Measurements from ENCODE around the gene FBLIM1.

Gene FBLIM1, protein sequence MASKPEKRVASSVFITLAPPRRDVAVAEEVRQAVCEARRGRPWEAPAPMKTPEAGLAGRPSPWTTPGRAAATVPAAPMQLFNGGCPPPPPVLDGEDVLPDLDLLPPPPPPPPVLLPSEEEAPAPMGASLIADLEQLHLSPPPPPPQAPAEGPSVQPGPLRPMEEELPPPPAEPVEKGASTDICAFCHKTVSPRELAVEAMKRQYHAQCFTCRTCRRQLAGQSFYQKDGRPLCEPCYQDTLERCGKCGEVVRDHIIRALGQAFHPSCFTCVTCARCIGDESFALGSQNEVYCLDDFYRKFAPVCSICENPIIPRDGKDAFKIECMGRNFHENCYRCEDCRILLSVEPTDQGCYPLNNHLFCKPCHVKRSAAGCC

DNA sequence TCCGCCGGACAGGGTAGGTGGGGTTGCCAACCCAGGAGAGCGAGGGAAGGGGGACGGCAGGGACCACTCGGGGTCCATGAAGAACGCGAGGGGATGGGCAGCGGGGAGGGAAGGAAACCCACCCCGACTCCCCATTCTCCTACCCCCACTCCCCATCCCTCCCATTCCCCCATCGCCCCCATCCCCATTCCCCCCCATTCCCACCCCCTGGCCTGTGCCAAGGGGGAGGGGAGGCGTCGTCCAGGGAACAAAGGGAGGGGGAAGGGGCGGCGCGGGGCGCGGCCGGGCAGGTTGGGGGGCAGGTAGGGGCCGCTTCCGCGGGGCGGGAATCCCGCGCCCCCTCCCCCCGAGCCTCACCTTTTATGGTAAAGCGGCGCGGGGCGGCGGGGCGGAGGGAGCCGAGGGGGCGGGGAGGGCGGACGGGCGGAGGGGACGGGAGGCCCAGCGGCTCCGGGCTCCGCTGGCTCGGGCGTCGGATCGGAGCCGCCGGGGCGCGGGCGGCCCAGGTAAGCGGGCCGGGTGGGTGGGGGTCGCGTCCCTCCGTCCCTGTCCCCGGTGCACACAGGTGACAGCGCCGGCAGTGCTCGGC is at the start of gene FBLIM1:
TSS of gene FBLIM1 (plus strand) at position 453 of the 589 bp plus-strand sequence. CDS start 6,189 bp downstream, outside the sequence.
- no peak for DNase-seq (ENCODE audit: low read depth)

DNA sequence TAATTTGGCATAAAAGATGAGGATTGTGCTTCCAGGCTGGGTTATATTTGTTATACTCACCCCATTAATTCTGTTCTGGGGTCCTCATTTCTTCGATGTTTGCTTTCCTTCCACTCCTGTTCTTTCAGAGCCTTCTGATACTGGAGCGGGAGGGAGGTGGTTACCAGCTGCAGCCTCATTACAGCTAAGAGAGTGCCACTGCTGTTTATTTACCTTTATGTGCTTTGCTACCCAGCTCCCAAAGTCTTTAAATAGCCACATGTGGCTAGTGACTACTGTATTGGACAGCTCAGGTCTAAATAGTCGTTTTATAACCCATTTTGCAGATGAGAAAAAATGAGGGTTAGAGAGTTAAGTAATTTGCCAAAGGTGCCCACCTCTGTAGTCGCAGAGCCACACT is 49.4 kb upstream of the FBLIM1 start:
- DNase-seq (ENCODE audit: low read depth), result no peak

DNA sequence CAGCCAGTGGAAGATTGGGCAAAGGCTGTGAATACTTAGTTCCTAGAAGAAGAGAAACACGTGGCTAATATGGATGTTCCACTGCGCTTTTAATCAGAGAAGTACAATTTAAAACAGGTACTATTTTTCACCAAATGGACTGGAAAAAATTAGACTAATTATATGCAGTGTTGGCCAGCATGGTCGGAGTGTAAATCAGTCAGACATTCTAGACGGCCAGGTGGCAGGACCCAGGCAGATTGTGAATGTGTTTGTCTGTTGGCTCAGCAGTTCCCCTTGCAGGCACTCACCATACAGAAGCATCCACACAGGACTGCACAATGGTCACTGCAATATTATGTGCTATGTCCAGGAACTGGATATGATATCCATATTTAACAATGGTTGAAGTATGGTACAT is 46.4 kb upstream of the FBLIM1 start:
- no peak for DNase-seq (ENCODE audit: low read depth)

DNA sequence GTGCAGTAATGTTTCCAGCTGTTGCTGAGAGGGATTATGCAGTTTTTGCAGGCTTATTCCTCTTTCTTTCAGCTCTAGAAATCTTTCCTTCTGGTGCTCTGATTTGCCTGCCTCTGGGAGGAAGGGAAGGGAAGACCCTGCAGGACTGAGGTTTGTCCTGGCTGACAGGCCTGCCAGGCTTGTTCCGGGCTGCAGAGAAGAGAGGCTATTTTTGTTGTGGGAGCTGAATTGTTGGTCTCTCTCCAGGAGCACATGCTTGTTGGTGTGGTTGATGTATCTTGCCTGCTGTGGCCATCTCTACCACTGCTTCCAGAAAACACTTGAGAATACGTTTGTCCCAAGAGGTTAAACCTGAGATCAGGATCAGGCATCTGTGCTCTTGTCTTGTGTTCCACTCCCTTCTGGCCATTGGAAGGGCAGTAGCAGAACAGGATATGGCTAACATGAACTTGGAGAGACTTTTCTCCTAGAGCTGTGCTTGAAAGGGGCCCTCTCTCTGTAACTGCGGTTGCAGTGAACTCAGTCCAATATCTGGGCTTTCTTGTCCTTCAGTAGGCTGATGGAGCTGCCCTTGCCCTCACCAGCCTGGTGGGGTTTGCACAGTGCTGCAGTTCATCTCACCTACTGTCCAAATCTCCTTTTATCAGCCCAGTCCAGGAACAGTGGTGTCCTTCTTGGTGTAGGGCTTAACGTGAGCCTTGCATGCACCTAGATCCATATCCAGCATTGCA is 44.0 kb upstream of the FBLIM1 start:
- no peak for DNase-seq (ENCODE audit: low read depth)

DNA sequence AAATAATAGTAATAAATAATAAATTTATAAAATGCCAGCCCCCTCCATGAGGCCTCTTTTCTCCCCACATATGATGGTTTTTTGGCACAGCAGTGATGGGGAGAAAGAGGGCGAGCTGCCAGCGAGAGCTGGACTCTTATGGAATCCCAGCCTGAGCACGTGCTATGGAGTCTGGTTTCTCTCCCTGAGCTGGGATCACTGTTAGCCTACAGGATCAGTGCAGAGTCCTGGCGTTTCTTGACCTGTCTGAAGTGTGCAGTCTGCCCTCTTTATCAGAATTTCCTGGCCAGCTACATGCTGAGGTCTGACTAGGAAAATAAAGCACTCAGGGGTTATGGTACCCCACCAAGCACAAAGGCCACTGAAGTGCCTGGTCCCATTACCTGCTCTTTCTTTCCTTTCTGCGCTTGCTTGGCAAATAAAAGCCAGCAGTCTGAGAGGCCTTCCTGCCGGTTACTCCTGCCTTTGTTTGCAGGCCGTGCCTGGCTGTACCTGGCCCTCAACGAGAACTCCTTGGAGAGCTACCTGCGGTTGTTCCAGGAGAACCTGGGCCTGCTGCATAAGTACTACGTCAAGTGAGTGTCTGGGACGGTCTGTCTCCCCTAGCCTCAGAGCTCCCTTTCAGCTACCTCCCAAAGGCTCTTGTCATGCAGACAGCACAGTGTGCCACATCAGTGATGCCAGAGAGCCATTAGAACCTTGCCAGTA is 41.0 kb upstream of the FBLIM1 start:
- DNase-seq (ENCODE audit: low read depth), result no peak

DNA sequence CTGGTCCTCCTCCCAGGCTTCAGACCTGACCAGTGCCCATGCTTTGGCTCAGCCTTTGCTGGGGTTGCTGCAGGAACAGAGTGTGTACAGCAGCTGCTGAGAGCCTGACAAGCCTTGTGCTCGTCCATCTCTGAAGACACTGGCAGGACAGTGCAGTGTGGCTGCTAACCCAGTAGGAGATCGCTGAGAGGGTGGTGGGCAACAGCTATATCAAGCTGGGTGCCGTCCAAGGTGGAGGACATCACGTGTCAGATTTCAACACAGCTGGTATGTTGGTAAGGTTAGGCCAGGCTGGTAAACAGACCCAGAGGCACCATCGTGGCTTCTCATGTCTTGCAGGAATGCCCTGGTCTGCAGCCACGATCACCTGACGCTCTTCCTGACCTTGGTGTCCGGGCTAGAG is 40.4 kb upstream of the FBLIM1 start:
- no peak for DNase-seq (ENCODE audit: low read depth)

DNA sequence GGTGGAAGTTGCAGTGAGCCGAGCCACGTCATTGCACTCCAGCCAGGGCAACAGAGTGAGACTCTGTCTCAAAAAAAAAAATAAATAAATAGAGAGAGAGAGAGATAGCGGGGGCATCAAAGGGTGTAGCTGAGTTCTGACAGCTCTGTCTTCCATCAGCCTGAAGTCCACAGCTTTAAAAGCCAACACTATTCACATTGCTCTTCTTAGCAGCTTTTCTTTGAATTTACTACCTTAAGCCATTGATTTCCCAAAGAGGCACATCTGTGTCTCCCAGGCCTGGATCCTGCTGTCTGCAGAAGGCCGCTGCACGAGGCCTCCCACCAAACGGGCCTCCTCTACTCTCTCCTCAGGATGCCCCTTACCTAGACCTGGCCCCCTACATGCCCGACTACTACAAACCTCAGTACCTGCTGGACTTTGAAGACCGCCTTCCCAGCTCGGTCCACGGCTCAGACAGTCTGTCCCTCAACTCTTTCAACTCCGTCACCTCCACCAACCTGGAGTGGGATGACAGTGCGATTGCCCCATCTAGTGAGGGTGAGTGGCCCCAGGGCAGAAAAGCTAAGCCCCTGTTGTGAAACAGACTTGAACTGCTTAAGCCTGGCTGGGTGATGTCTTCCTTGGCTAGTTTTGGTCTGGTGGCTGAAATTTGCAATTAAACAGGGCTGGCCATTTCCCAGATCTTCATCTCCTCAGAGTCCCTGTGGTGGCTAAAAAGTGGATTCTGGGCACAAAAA is 39.0 kb upstream of the FBLIM1 start:
- DNase-seq (ENCODE audit: low read depth), result no peak

DNA sequence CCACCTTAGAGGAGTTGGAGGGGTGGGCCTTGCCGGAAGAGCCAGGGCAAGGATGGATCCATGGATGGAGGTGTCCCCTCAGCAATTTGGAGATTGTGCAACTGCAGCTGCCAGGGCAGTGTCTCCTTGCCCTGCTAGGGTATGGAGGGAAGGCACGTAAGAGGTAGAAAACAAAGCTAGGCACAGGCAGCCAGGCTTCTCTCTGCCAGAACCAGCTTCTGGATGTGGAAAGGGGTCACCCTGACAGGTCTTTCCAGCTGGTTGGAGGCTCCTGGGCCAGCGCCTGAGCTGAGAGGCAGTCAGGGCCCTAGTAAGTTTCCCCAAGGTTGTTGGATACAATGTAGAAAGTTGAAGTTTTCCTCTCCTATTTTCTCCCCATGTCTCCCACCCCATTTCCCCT is 37.7 kb upstream of the FBLIM1 start:
- DNase-seq (ENCODE audit: low read depth), result no peak

DNA sequence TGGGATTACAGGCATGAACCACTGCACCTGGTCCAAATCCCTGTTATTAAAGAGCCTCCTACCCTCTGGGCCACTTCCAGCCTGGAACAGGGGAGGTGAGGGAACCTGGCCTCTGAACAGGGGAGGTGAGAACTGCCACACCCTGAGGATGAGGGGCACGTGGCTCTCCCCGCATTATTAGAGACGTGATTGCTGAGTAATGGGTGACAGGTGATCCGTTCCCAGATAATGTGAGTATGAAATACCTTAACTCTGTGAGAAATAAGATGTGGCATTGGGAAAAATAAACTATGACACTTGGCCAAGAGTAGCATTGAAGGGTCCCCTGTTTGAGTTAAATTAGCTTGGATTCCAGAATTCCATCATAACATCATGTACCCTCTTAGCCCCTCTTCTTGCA is 36.2 kb upstream of the FBLIM1 start:
- no peak for DNase-seq (ENCODE audit: low read depth)

DNA sequence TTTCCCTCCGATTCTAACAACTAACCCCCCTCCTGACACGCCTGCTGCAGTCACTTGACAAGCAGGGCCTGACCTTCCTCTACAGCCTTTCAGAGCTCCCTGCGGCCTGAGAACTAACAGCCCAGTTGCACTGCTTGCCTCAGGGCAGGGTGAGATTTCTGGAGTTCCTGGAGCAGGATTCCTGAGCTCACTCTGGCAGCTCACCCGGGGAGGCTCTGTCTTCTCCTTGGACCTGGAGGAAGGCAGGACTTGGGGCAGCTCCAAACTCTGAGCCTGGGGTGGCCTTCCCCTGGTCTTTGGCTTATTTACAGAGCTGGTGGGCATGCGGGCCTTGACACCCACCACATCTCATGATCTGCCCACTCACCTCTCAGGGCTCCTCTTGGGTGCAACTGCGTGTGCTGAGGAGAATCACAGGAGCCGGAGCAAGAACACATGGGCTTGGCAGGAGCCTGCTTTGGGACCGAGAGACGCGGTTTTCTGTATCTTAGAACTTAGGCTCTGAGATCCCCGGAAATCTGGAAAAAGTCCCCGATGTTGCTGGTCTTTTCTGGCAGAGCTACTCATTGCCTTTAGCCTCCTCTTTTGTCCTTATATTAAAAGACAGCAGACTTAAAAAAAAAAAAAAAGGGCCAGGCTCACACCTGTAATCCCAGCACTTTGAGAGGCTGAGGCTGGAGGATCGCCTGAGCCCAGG is 35.6 kb upstream of the FBLIM1 start:
- DNase-seq (ENCODE audit: low read depth), result no peak

DNA sequence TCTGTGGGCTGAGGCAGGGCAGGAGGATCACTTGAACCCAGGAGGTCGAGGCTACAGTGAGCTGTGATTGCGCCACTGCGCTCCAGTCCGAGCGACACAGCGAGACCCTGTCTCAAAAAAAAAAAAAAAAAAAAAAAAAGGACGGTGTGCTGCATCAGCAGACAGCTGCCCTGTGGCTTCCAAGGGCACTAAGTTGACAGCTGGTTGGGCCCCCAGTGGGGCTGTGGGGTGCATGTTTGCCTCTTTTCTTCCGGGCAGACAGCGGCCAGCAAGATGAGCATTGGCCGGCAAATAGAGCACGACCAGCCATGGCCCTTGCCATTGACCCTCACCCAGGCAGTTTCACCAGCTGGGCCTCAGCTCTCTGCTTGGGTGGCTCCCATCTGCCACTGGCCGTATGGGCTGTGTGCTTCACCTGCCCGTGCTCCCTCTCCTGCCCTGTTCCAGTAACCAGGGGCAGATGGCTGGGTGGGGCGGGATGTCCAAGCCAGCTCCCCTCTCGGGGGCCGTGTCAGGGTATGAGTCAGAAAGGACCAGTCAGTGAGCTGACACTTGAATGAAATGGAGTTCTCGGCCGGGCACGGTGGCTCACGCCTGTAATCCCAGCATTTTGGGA is 34.9 kb upstream of the FBLIM1 start:
- no peak for DNase-seq (ENCODE audit: low read depth)

DNA sequence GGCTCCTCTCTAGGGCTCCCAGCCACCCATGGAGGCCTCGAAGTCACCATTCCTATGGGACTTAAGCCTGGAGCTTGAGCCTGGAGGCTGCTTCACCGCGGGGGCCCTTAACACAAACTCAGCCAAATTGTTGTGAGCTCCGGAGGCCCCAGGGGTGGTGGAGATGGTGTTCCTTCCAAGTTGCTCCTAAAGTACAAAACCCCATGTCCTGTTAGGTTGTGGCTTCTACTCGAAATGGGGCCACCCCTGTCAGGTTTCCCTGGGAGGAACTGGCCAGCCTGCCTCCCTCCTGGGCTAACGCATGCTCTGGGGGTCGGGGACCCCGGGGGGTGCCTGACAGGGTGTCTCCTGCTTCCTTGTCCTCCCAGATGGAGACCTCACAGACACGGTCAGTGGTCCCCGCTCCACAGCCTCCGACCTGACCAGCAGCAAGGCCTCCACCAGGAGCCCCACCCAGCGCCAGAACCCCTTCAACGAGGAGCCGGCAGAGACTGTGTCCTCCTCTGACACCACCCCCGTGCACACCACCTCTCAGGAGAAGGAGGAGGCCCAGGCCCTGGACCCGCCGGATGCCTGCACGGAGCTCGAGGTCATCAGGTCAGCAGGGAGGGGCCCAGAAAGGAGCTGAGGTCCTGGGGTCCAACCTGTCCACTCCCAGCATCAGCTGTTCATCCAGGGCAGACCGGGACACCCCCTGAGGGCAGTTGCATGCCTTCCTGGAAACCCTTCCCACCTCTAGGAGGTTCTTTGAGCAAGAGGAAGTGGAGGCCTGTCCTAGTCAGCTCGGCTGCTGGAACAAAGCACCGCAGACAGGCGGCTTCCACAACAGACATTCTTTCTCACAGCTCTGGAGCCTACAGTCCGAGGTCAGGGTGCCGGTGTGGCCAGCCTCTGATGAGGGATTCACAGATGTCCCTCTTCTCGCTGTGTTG is 33.4 kb upstream of the FBLIM1 start:
- DNase-seq (ENCODE audit: low read depth), result no peak

DNA sequence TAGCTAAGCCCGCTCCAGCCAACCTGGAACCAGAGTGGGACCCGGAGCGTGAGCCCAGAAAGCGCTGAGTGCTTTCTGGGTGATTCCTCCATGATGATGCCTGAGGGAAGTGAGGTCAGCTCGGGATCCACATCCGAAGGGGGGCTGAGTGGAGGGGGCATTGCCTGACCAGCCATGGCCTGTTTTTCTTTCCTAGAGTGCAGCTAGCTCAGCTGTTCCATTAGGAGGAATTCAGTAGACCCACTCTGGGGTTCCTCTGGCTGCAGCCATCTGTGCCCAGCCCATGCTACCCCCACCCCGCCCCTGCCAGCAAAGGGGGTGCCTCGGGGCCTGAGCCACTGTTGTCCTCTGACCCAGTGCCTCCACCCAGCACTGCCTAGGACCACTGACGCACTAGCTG is 32.1 kb upstream of the FBLIM1 start:
- DNase-seq (ENCODE audit: low read depth), result no peak

DNA sequence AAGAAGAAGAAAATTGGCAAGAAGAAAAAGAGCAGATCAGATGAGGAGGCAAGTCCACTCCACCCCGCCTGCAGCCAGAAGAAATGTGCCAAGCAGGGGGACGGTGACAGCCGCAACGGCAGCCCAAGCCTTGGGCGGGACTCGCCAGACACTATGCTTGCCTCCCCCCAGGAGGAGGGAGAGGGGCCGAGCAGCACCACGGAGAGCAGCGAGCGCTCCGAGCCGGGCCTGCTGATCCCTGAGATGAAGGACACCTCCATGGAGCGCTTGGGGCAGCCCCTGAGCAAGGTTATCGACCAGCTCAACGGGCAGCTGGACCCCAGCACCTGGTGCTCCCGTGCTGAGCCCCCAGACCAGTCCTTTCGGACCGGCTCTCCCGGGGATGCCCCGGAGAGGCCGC is 31.6 kb upstream of the FBLIM1 start:
- no peak for DNase-seq (ENCODE audit: low read depth)

DNA sequence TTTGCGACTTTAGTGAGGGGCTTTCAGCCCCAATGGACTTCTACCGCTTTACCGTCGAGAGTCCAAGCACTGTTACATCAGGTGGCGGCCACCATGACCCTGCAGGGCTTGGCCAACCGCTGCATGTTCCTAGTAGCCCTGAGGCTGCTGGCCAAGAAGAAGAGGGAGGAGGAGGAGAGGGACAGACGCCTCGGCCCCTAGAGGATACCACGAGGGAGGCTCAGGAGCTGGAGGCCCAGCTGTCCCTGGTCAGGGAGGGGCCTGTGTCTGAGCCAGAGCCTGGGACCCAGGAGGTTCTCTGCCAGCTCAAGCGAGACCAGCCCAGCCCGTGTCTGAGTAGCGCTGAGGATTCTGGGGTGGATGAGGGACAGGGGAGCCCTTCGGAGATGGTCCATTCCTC is 31.2 kb upstream of the FBLIM1 start:
- no peak for DNase-seq (ENCODE audit: low read depth)

DNA sequence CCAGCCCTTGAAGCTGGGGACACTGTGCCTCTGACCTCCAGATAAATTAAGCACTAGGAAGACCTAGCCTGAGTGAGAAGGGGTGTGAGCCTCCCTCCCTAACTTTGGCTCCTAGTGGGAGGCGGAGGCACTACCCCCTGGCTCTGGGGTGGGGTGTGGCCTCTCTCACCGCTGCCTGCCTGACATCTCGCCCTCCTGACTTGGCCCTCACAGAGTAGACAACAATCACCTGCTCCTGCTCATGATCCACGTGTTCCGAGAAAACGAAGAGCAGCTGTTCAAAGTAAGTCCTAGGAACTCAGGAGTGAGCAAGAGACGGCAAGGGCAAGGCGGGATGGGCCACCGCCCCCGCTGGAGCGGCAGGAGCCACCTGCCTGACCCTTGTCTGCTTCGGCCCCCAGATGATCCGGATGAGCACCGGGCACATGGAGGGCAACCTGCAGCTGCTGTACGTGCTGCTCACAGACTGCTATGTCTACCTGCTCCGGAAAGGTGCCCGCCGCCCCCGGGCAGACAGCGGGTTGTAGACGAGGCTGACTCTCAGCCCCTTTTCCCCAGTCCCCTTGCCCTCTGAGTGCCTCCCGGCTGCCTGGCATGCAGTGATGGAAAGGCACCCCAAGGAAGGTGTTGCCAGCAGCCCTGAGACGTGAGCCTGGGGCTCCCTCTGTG is 30.6 kb upstream of the FBLIM1 start:
- DNase-seq (ENCODE audit: low read depth), result no peak

DNA sequence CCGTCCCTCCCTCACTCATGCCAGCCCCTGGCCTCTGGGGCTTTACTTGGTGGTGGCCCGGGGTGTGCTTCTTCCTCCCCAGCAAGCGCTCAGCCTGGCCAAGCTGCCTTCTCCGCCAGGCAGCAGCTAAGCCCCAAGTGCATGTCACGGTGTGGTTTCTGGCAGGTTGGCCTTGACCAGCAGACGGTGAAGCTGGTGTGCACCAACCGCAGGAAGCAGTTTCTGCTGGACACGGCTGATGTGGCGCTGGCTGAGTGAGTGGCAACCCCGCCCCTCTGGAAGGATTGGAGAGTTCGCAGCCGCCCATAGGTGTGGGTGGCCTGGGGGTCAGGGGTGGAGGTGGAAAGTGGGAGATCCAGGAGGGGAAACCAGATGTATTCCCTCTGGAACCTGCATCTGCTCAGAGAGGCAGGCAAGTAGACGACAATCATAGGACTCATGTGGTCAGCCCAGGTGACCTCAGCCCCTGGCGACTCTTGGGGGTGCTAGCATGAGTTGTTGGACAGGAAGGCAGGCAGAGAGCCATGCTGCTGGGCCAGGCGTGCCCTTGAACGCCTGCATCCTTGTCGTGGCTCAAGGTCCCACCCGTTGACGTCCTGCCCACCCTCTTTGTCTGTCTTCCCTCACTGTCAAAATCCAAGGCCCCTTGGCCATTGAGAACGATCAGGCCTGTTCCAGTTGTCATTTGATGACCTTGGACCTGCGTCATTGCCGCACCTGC is 29.5 kb upstream of the FBLIM1 start:
- no peak for DNase-seq (ENCODE audit: low read depth)

DNA sequence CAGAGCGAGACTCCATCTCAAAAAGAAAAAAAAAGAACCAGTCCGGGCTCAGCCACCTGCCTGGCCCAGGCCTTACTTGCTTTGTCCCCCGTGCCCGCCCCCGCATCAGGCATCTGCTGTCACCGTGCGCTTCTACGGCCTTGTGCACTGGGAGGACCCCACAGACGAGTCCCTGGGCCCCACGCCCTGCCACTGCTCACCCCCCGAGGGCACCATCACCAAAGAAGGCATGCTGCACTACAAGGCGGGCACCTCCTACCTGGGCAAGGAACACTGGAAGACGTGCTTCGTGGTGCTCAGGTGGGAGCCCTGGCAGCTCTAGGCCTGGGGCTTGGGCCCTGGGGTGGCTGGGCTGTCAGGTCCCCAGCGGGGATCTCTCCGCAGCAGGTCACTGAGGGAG is 28.2 kb upstream of the FBLIM1 start:
- DNase-seq (ENCODE audit: low read depth), result no peak

Measured in HS-27A (cell line).